HG03558 (cell line): ENCODE results near the gene ELAVL3.
"Not testable (repeated sequence)": the region's sequence is repeated elsewhere in the genome, so short reads cannot be mapped to it uniquely, and the experiment has no call there.

Source experiments
- ATAC-seq: cut with Tn5 transposase; IDR thresholded peaks from one replicate; pipeline ENCODE4 v1.9.1; 2021; ENCODE audit warnings: moderate number of reproducible peaks; ENCODE audit not compliant: unreplicated experiment; ENCODE audit errors: extremely low read depth

ELAVL3 gene

GRCh38 chr19:11461453-11461852, 19.4 kb downstream of the ELAVL3 start:
- ATAC-seq = no peak

- no peak for ATAC-seq
Observed at GRCh38 chr19:11460207-11460606, 20.6 kb downstream of the ELAVL3 start.

- not testable (repeated sequence) for ATAC-seq
Observed at GRCh38 chr19:11458912-11459311, 21.9 kb downstream of the ELAVL3 start.

GRCh38 chr19:11458236-11458900, 22.5 kb downstream of the ELAVL3 start:
- no peak for ATAC-seq

- no peak for ATAC-seq
Observed at GRCh38 chr19:11457831-11458230, 23.0 kb downstream of the ELAVL3 start.

- no peak for ATAC-seq
Observed at GRCh38 chr19:11457115-11457514, 23.7 kb downstream of the ELAVL3 start.

GRCh38 chr19:11456659-11457058, 24.2 kb downstream of the ELAVL3 start:
- ATAC-seq = no peak

- ATAC-seq = not testable (repeated sequence)
Observed at GRCh38 chr19:11455233-11455554, 25.7 kb downstream of the ELAVL3 start.

- ATAC-seq = no peak
Observed at GRCh38 chr19:11453468-11454341, 27.1 kb downstream of the ELAVL3 start.

GRCh38 chr19:11452620-11453310, 28.1 kb downstream of the ELAVL3 start:
- no peak for ATAC-seq

GRCh38 chr19:11451871-11452619, 28.8 kb downstream of the ELAVL3 start:
- no peak for ATAC-seq

GRCh38 chr19:11451327-11451870, 29.4 kb downstream of the ELAVL3 start:
- no peak for ATAC-seq

- ATAC-seq = no peak
Observed at GRCh38 chr19:11450570-11451326, 30.1 kb downstream of the ELAVL3 start.

GRCh38 chr19:11448923-11449554, 31.8 kb downstream of the ELAVL3 start:
- ATAC-seq = no peak

GRCh38 chr19:11448410-11448809, 32.4 kb downstream of the ELAVL3 start:
- no peak for ATAC-seq

- ATAC-seq = no peak
Observed at GRCh38 chr19:11447347-11448262, 33.2 kb downstream of the ELAVL3 start.

GRCh38 chr19:11446652-11447301, 34.1 kb downstream of the ELAVL3 start:
- ATAC-seq = no peak

- ATAC-seq = no peak
Observed at GRCh38 chr19:11446271-11446651, 34.6 kb downstream of the ELAVL3 start.
